Activated CD4-positive, alpha-beta T cell treated with anti-CD3 and anti-CD28 coated beads for 48 hours (primary cell): ENCODE measurements around the gene METTL5.

Source experiments
- DNase-seq: peaks from one replicate; pipeline ENCODE4 v3.0.0-alpha.2; 2020

METTL5 gene

DNA sequence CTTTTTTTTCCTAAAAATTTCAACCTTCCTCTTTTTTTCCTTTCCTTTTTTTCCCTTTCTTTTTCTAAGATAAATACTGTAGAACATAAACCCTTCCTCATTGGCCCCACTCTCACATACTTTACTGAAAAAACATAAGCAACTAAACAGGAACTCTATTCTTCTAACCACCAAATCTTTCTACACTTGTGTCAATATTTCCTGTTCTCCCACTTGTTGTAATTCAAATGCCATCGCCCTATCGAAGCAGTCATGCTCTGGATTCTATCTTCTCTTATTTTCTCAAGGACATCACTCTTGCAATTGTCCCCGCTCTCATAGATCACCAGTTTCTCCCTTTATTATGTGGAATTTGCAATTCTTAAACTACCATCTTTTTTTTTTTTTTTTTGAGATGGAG, 46.3 kb downstream of the METTL5 start:
- DNase-seq: no peak

- DNase-seq: no peak
Measured at GRCh38 chr2:169776252-169776761, 48.4 kb downstream of the METTL5 start.

GRCh38 chr2:169775765-169776164, 48.9 kb downstream of the METTL5 start:
- DNase-seq: no peak

GRCh38 chr2:169775354-169775753, 49.4 kb downstream of the METTL5 start:
- no peak for DNase-seq

DNA sequence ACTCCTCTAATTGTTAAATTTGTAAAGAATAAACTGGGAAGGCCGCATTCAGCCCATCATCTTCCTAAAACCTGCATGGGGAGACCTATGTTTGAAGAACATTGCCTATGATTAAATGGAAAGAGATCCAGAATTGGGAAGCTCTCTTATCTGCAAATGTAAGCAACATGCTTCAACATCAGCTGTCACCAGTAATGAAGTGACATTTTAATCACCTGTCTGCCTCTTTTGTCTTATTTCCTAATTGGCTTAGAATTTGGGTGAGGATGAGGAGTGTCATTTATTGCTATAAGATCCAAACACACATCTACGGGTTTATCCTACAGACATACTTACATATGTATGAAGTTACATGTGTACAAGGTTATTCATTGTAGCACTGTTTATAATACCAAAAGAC, 52.1 kb downstream of the METTL5 start:
- DNase-seq: no peak

GRCh38 chr2:169771612-169772011, 53.1 kb downstream of the METTL5 start:
- no peak for DNase-seq

DNA sequence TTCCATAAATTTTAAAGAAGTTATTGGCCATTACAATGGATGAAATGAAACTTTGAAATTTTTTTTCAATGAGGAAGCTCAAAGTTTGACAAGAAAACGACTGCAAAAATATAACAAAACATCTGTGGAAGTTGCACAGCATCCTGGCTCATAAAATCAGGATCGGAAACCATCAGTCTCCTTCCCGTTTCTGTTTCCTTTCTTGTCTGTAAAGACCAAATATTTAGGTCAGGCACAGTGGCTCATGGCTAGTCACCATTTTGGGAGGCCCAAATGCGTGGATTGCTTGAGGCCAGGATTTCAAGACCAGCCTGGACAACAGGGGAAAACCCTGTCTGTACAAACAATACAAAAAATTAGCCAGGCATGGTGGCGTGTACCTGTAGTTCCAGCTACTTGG, 53.7 kb downstream of the METTL5 start:
- no peak for DNase-seq

GRCh38 chr2:169768262-169768995, 56.3 kb downstream of the METTL5 start:
- DNase-seq: peak; percentile 46

DNA sequence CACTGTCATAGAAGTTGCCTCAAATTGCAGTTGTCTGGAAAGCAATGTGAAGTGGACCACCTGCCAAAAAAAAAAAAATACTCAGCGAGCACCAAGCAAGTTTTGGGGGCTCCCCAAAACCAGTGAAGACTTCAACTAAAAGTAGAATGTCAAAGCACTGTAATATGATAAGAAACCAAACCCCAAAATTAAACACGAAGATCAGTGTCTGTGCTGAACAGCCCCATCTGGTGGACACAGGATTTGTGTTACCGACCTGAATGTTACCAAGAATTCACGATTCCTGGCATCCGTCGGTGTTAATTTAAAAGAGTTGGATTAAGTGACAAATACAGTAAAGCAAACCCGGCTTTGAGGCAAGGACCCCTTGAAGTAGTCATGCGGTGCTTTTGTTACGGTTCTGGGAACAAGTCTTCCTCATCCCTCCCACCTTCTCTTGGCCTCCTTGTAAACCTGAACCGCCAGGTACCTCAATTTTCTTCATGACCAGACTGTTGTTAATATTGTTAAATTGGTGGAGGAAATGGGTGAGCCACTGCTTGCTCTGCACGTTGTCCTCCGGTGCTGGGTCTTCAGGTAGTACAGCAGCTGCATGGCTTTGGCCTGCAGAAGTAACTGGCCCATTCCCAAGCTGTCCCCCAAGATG, 57.3 kb downstream of the METTL5 start:
- DNase-seq: peak; percentile 70

- DNase-seq: no peak
Measured at GRCh38 chr2:169765523-169765922, 59.2 kb downstream of the METTL5 start.

GRCh38 chr2:169761970-169762292, 62.8 kb downstream of the METTL5 start:
- no peak for DNase-seq
